Measurements from ENCODE around the gene TANC1.

GRCh38 chr2:158966312-158966711 lies 2.1 kb upstream of the TANC1 start:
- TF ChIP-seq, protein P1, sequence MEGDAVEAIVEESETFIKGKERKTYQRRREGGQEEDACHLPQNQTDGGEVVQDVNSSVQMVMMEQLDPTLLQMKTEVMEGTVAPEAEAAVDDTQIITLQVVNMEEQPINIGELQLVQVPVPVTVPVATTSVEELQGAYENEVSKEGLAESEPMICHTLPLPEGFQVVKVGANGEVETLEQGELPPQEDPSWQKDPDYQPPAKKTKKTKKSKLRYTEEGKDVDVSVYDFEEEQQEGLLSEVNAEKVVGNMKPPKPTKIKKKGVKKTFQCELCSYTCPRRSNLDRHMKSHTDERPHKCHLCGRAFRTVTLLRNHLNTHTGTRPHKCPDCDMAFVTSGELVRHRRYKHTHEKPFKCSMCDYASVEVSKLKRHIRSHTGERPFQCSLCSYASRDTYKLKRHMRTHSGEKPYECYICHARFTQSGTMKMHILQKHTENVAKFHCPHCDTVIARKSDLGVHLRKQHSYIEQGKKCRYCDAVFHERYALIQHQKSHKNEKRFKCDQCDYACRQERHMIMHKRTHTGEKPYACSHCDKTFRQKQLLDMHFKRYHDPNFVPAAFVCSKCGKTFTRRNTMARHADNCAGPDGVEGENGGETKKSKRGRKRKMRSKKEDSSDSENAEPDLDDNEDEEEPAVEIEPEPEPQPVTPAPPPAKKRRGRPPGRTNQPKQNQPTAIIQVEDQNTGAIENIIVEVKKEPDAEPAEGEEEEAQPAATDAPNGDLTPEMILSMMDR (IDR thresholded peaks at IDR 0.05): no peak
- no peak for TF ChIP-seq POLR2A (IDR thresholded peaks at IDR 0.05)
